DOHH2 (cell line): ENCODE measurements around the gene KLHDC7A.

Experiments
- H3F3A ChIP-seq: fragments of 200-600 bp; sonication (generic), shearing (Covaris generic); 2 replicates; pipeline ENCODE4 v1.6.0; 2016; ENCODE audit warnings: antibody characterized with exemption, mild to moderate bottlenecking; ENCODE audit not compliant: control insufficient read depth, insufficient read depth
- H3K27ac ChIP-seq: fragments of 200-600 bp; sonication (generic); 2 replicates; pipeline ENCODE4 v1.5.1; 2014; ENCODE audit warnings: low read depth, mild to moderate bottlenecking, low read length, moderate library complexity
- H3K27me3 ChIP-seq: fragments of 200-600 bp; sonication (generic); 2 replicates; pipeline ENCODE4 v1.6.1; 2014; ENCODE audit warnings: mild to moderate bottlenecking, low read length, mixed read lengths; ENCODE audit not compliant: control insufficient read depth
- H3K36me3 ChIP-seq: fragments of 200-600 bp; sonication (generic); 2 replicates; pipeline ENCODE4 v1.6.1; 2014; ENCODE audit warnings: mild to moderate bottlenecking, low read length, moderate library complexity, mixed read lengths; ENCODE audit not compliant: control insufficient read depth
- H3K4me1 ChIP-seq: fragments of 200-600 bp; sonication (generic); 2 replicates; pipeline ENCODE4 v1.6.1; 2014; ENCODE audit warnings: mild to moderate bottlenecking, low read length, mixed read lengths; ENCODE audit not compliant: control insufficient read depth
- H3K4me2 ChIP-seq: fragments of 200-600 bp; sonication (generic); 2 replicates; pipeline ENCODE4 v1.6.0; 2014; ENCODE audit warnings: mild to moderate bottlenecking, low read length, moderate library complexity
- H3K4me3 ChIP-seq: fragments of 200-600 bp; sonication (generic); 2 replicates; pipeline ENCODE4 v1.5.1; 2014; ENCODE audit warnings: mild to moderate bottlenecking, low read length, mixed read lengths
- H3K79me2 ChIP-seq: fragments of 200-600 bp; sonication (generic); 2 replicates; pipeline ENCODE4 v1.6.1; 2014; ENCODE audit warnings: mild to moderate bottlenecking, low read length, mixed read lengths; ENCODE audit not compliant: control insufficient read depth
- H3K9me2 ChIP-seq: fragments of 200-600 bp; sonication (generic); replicated peaks from 2 replicates; pipeline ENCODE4 v1.6.1; 2014; ENCODE audit warnings: mild to moderate bottlenecking, low read length, mixed read lengths; ENCODE audit not compliant: control insufficient read depth
- H3K9me3 ChIP-seq: fragments of 200-600 bp; sonication (generic); 2 replicates; pipeline ENCODE4 v1.6.1; 2014; ENCODE audit warnings: antibody characterized with exemption, low read length, mixed read lengths; ENCODE audit not compliant: control insufficient read depth, insufficient read depth
- H4K20me1 ChIP-seq: fragments of 200-600 bp; sonication (generic); 2 replicates; pipeline ENCODE4 v1.6.0; 2014; ENCODE audit warnings: low read depth, mild to moderate bottlenecking, antibody characterized with exemption, low read length, moderate library complexity; ENCODE audit not compliant: control insufficient read depth, insufficient read depth
- EZH2phosphoT487 ChIP-seq: fragments of 200-600 bp; sonication (generic); IDR thresholded peaks from 2 replicates; pipeline ENCODE4 v1.6.1; 2017; ENCODE audit warnings: borderline replicate concordance, mild to moderate bottlenecking, antibody characterized with exemption, low read length, moderate library complexity, mixed read lengths
- TF ChIP-seq, protein P1 (sequence below): fragments of 200-600 bp; sonication (generic); IDR thresholded peaks from one replicate; pipeline ENCODE4 v1.5.1; 2014; ENCODE audit warnings: antibody characterized with exemption, mild to moderate bottlenecking, low read depth, low read length; ENCODE audit not compliant: poor library complexity, severe bottlenecking

The KLHDC7A gene

DNA sequence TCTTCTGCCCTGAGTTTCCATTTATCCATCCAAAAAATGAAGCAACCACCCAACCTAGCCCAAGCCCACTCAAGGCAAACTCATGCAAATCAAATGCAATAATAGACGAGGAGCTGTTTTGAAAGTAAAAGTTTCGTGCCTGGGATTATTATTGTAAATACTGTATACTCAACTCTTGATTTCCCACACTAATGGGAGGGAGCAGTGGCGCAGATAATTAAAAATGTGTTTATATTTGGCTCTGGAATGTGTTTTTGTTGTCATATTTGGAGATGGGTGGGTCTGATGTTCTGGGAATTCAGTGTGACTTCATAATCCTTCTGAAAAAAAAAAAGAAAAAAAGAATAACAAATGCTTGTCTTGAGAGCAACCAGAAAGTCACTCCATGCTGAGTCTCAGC is 52.5 kb downstream of the KLHDC7A start:
- Histone ChIP-seq H3K27ac (no peak overlapping the region), H3F3A (no peaks in the 10 kb centered on the region), H3K9me3 (no peaks in the 10 kb centered on the region), H3K9me2 (no peaks in the 10 kb centered on the region), H3K4me3 (no peak overlapping the region), H3K79me2 (no peaks in the 10 kb centered on the region), H3K27me3 (no peaks in the 10 kb centered on the region; the same call in 1 of the 2 replicates), H3K4me1 (peaks cover 15% of the 10 kb centered on the region), H3K36me3 (no peaks in the 10 kb centered on the region), H4K20me1 (no peaks in the 10 kb centered on the region), H3K4me2 (no peak overlapping the region)
- no peak for TF ChIP-seq EZH2phosphoT487
- TF ChIP-seq, protein P1, sequence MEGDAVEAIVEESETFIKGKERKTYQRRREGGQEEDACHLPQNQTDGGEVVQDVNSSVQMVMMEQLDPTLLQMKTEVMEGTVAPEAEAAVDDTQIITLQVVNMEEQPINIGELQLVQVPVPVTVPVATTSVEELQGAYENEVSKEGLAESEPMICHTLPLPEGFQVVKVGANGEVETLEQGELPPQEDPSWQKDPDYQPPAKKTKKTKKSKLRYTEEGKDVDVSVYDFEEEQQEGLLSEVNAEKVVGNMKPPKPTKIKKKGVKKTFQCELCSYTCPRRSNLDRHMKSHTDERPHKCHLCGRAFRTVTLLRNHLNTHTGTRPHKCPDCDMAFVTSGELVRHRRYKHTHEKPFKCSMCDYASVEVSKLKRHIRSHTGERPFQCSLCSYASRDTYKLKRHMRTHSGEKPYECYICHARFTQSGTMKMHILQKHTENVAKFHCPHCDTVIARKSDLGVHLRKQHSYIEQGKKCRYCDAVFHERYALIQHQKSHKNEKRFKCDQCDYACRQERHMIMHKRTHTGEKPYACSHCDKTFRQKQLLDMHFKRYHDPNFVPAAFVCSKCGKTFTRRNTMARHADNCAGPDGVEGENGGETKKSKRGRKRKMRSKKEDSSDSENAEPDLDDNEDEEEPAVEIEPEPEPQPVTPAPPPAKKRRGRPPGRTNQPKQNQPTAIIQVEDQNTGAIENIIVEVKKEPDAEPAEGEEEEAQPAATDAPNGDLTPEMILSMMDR, result no peak

DNA sequence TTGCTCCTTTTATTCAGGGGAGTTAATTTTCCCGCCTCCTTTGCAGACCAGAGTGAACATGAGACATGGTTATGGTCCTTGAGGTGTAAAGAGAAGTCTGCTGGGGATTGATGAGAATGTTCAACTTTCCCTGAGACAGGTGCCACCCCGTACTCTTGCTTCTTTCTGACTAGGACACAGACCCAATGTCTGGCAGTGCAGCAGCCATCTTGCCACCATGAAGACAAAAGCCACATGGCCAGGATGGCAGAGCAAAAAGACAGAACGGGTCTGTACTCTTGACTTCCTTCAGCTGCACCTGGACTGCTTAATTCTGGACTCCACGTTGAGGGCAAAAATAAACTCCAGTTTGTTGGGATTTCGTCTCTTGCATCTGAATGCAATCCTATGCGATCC is 54.1 kb downstream of the KLHDC7A start:
- no peaks in the 10 kb centered on the region for H3K79me2 ChIP-seq
- peaks cover 15% of the 10 kb centered on the region for H3K4me1 ChIP-seq
- no peaks in the 10 kb centered on the region for H3K9me3 ChIP-seq
- no peak overlapping the region for H3K27ac ChIP-seq
- peaks cover 4% of the 10 kb centered on the region; the same call in 1 of the 2 replicates for H3K27me3 ChIP-seq
- H3K36me3 ChIP-seq, result no peaks in the 10 kb centered on the region
- H3K9me2 ChIP-seq, result no peaks in the 10 kb centered on the region
- no peaks in the 10 kb centered on the region for H4K20me1 ChIP-seq
- no peak overlapping the region for H3K4me2 ChIP-seq
- no peak overlapping the region for H3K4me3 ChIP-seq
- no peaks in the 10 kb centered on the region for H3F3A ChIP-seq
- TF ChIP-seq EZH2phosphoT487, result no peak
- TF ChIP-seq, protein P1, result no peak
